HCT116 (cell line): ENCODE data around the gene MICALL2. TPM values are rescaled to one million over a fixed set of nuclear protein-coding genes. Genes with fewer than 3 reads are reported as not detected.

ENCODE experiments used
- ATAC-seq: fragments of 200-7000 bp; cut with Tn5 transposase; 2 replicates; pipeline ENCODE4 v1.9.1; 2020; ENCODE audit warnings: mild to moderate bottlenecking, moderate library complexity
- BruUV-seq: library from RNA; stranded (reverse); fragments of 400-500 nt; replicated peaks from 2 replicates; lab custom pipeline; 2021; lab: Mats Ljungman, UMichigan
- CTCF ChIA-PET: fragments of 300-600 bp; sonication (Branson Sonifier 250); formaldehyde crosslinking; loops from one replicate; lab custom pipeline; 2021; ENCODE audit warnings: antibody characterized with exemption; lab: Charles Lee
- POLR2A ChIA-PET: fragments of 300-600, 350-600 bp; sonication (Branson Sonifier 250); formaldehyde crosslinking; loops from one replicate; lab custom pipeline; 2021; ENCODE audit warnings: antibody characterized with exemption; lab: Charles Lee
- RAD21 ChIA-PET, 2 experiments: fragments of 300-600 bp; sonication (Branson Sonifier 250); formaldehyde crosslinking; loops; one replicate each; lab custom pipeline; 2023; ENCODE audit warnings: low total read pairs in 2 of 2; ENCODE audit not compliant: uncharacterized antibody in 2 of 2, unreplicated experiment in 2 of 2, low non-redundant PET in 1 of 2; lab: Charles Lee
- DNase-seq: peaks from one replicate; pipeline ENCODE4 v3.0.0-alpha.2; 2010; ENCODE audit warnings: low read depth, low spot score
- H2AFZ ChIP-seq: fragments of 200-600 bp; shearing (Covaris generic), sonication (generic); 2 replicates; pipeline ENCODE4 v1.6.1; 2017; ENCODE audit warnings: low read depth, mixed run types, mixed read lengths, antibody characterized with exemption, low read length; ENCODE audit not compliant: poor library complexity, severe bottlenecking
- H3K27ac ChIP-seq: 2 replicates; pipeline ENCODE4 v1.5.1; 2012; ENCODE audit warnings: low read depth, low read length
- H3K27me3 ChIP-seq: fragments of 200-600 bp; sonication (generic); 2 replicates; pipeline ENCODE4 v1.6.1; 2016; ENCODE audit warnings: mixed run types, low read length, mixed read lengths; ENCODE audit not compliant: insufficient read depth
- H3K36me3 ChIP-seq, 2 experiments: fragments of 200-500 bp in 1 of 2; fragments of 200-600 bp in 1 of 2; sonication (Bioruptor generic) in 1 of 2; sonication (generic) in 1 of 2; 2 replicates each; pipeline versions ENCODE4 v1.5.1 to v1.6.1; 2014 to 2016; ENCODE audit warnings: low read length in 2 of 2, inconsistent platforms in 1 of 2, mixed read lengths in 1 of 2, mixed run types in 1 of 2; ENCODE audit not compliant: insufficient read depth in 2 of 2, control insufficient read depth in 1 of 2
- H3K4me1 ChIP-seq, 2 experiments: fragments of 200-600 bp in 1 of 2; sonication (generic) in 1 of 2; 2 replicates each; pipeline versions ENCODE4 v1.5.1 to v1.6.1; 2012 to 2017; ENCODE audit warnings: low read length in 2 of 2, inconsistent platforms in 1 of 2, mild to moderate bottlenecking in 1 of 2, mixed read lengths in 1 of 2, mixed run types in 1 of 2, moderate library complexity in 1 of 2; ENCODE audit not compliant: insufficient read depth in 2 of 2, control insufficient read depth in 1 of 2
- H3K4me2 ChIP-seq: fragments of 200-600 bp; sonication (generic); 2 replicates; pipeline ENCODE4 v1.6.1; 2017; ENCODE audit warnings: mixed run types, low read length, mixed read lengths
- H3K4me3 ChIP-seq, 2 experiments: fragments of 200-600 bp in 1 of 2; sonication (generic) in 1 of 2; replicated peaks in 1 of 2; 2 replicates each; pipeline ENCODE4 v1.5.1; 2011 to 2016; ENCODE audit warnings: low read length in 2 of 2, control low read depth in 1 of 2, low read depth in 1 of 2, mild to moderate bottlenecking in 1 of 2, mixed read lengths in 1 of 2, mixed run types in 1 of 2
- H3K79me2 ChIP-seq: fragments of 200-600 bp; sonication (generic); 2 replicates; pipeline ENCODE4 v1.6.1; 2017; ENCODE audit warnings: mild to moderate bottlenecking, mixed run types, low read length, moderate library complexity, mixed read lengths; ENCODE audit not compliant: insufficient read depth
- H3K9ac ChIP-seq: fragments of 200-600 bp; sonication (generic); 2 replicates; pipeline ENCODE4 v1.6.1; 2016; ENCODE audit warnings: low read length, mixed read lengths
- H3K9me2 ChIP-seq: fragments of 200-600 bp; sonication (generic), shearing (Covaris generic); 2 replicates; pipeline ENCODE4 v1.6.1; 2017; ENCODE audit warnings: mixed run types, mild to moderate bottlenecking, moderate library complexity; ENCODE audit not compliant: insufficient read depth
- H3K9me3 ChIP-seq, 2 experiments: fragments of 200-500 bp in 1 of 2; fragments of 200-600 bp in 1 of 2; sonication (Bioruptor generic) in 1 of 2; sonication (generic) in 1 of 2; 2 replicates each; pipeline ENCODE4 v1.6.1; 2014 to 2017; ENCODE audit warnings: low read length in 2 of 2, mixed read lengths in 2 of 2, inconsistent platforms in 1 of 2, low read depth in 1 of 2, mild to moderate bottlenecking in 1 of 2, mixed run types in 1 of 2, moderate library complexity in 1 of 2; ENCODE audit not compliant: control insufficient read depth in 1 of 2, insufficient read depth in 1 of 2
- H4K20me1 ChIP-seq: fragments of 200-600 bp; sonication (generic), shearing (Covaris generic); 2 replicates; pipeline ENCODE4 v1.6.1; 2017; ENCODE audit warnings: mixed run types, mild to moderate bottlenecking, moderate library complexity; ENCODE audit not compliant: insufficient read depth
- CEBPB ChIP-seq: IDR thresholded peaks from 2 replicates; pipeline ENCODE4 v1.6.1; 2012; ENCODE audit warnings: low read depth
- EGR1 ChIP-seq: IDR thresholded peaks from 2 replicates; pipeline ENCODE4 v1.6.1; 2012; ENCODE audit warnings: low read depth
- EZH2 ChIP-seq: fragments of 200-600 bp; sonication (generic); IDR thresholded peaks from 2 replicates; pipeline ENCODE4 v1.6.1; 2017; ENCODE audit warnings: antibody characterized with exemption, mixed run types
- FOSL1 ChIP-seq: IDR thresholded peaks from 2 replicates; pipeline ENCODE4 v1.6.1; 2012; ENCODE audit warnings: low read depth
- POLR2AphosphoS5 ChIP-seq: IDR thresholded peaks from 2 replicates; pipeline ENCODE4 v1.6.1; 2011; ENCODE audit warnings: mild to moderate bottlenecking, low read depth, low read length, moderate library complexity
- RAD21 ChIP-seq: IDR thresholded peaks from 2 replicates; pipeline ENCODE4 v1.6.1; 2012; ENCODE audit warnings: low read depth, mild to moderate bottlenecking
- SIN3A ChIP-seq: IDR thresholded peaks from 2 replicates; pipeline ENCODE4 v1.6.1; 2012; ENCODE audit warnings: low read depth
- SRF ChIP-seq: IDR thresholded peaks from 2 replicates; pipeline ENCODE4 v1.6.1; 2012; ENCODE audit warnings: low read depth
- TCF7L2 ChIP-seq: IDR thresholded peaks from 2 replicates; pipeline ENCODE4 v1.7.0; 2011; ENCODE audit warnings: borderline replicate concordance, inconsistent platforms; ENCODE audit not compliant: insufficient read depth, insufficient read length; ENCODE audit errors: extremely low read depth
- ZFX ChIP-seq: fragments of 450-650 bp; IDR thresholded peaks from 2 replicates; pipeline ENCODE4 v1.6.1; 2017
- ZNF274 ChIP-seq: fragments of 200-500 bp; sonication (Bioruptor generic); IDR thresholded peaks from 2 replicates; pipeline ENCODE4 v1.6.1; 2014; ENCODE audit warnings: mild to moderate bottlenecking, low read depth, low read length, inconsistent platforms
- intact Hi-C: fragments of 100-400 bp; cut with micrococcal nuclease; formaldehyde crosslinking; loops from 2 replicates; pipeline ENCODE4 v1.10.0; 2022
- total RNA-seq: library from RNA; stranded (reverse); gene quantifications from one replicate; pipeline ENCODE4 v1.2.1, GENCODE V29; 2021; ENCODE audit not compliant: unreplicated experiment
- TF ChIP-seq, protein P1 (sequence below): IDR thresholded peaks from 2 replicates; pipeline ENCODE4 v1.6.1; 2012
- TF ChIP-seq, protein P2 (sequence below): IDR thresholded peaks from 2 replicates; pipeline ENCODE4 v1.6.1; 2012
- TF ChIP-seq, protein P3 (sequence below): IDR thresholded peaks from 2 replicates; pipeline ENCODE4 v1.6.1; 2012; ENCODE audit warnings: low read depth
- TF ChIP-seq, protein P4 (sequence below), 3 experiments: fragments of 200-600 bp in 1 of 3; sonication (generic) in 1 of 3; IDR thresholded peaks in 2 of 3; conservative IDR thresholded peaks in 1 of 3; 2 replicates each; pipeline ENCODE4 v1.5.1; 2012 to 2017; ENCODE audit warnings: low read depth in 2 of 3, low read length in 2 of 3, antibody characterized with exemption in 1 of 3, borderline replicate concordance in 1 of 3, control low read depth in 1 of 3, mild to moderate bottlenecking in 1 of 3, mixed read lengths in 1 of 3, mixed run types in 1 of 3, moderate library complexity in 1 of 3; ENCODE audit not compliant: insufficient read depth in 1 of 3
- TF ChIP-seq, protein P5 (sequence below): IDR thresholded peaks from 2 replicates; pipeline ENCODE4 v1.6.1; 2011; ENCODE audit warnings: mild to moderate bottlenecking, low read length, moderate library complexity; ENCODE audit not compliant: insufficient replicate concordance; ENCODE audit errors: extremely low read depth

Gene MICALL2
- total RNA-seq, 1 experiment from 2014 or later: 60.7 TPM

DNA sequence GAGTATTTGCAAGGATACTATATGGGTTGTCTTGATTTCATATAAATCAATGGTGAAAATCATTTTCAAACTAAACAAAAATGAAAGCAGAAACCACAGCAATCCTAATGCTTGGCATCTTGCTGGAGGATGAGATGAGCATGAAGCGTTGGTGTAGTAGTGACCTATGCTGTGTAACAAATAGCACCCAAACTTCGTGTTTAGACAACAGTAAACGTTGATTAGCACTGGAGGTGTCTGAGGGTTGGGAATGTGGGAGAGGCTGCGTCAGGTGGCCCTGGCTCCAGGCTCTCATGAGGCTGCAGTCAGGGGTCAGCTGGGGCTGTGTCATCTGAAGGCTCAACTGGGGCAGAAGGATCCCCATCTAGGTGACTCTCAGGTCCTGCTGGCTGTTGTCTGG is 67.8 kb downstream of the MICALL2 start:
- ATAC-seq: no peak
- H3K36me3 ChIP-seq: no peaks in the 10 kb centered on the region
- no peak overlapping the region for H2AFZ ChIP-seq
- ChIA-PET RAD21 (no interaction called here), POLR2A (no interaction called here), CTCF (no interaction called here)
- DNase-seq: no peak
- H3K4me2 ChIP-seq: no peak overlapping the region
- H3K9me3 ChIP-seq: peaks cover 3 to 7% of the 10 kb centered on the region in 2 experiments; a peak in 2 of 4 replicates
- H3K4me3 ChIP-seq: no peak overlapping the region
- no peaks in the 10 kb centered on the region for H3K9me2 ChIP-seq
- H3K9ac ChIP-seq: no peak overlapping the region
- no peaks in the 10 kb centered on the region for H3K27me3 ChIP-seq
- TF ChIP-seq POLR2AphosphoS5: no peak
- no peak for TF ChIP-seq EGR1
- no peak for TF ChIP-seq ZNF274
- TF ChIP-seq TCF7L2: no peak
- TF ChIP-seq SIN3A: no peak
- TF ChIP-seq, protein P1, sequence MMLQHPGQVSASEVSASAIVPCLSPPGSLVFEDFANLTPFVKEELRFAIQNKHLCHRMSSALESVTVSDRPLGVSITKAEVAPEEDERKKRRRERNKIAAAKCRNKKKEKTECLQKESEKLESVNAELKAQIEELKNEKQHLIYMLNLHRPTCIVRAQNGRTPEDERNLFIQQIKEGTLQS: no peak
- TF ChIP-seq, protein P2, sequence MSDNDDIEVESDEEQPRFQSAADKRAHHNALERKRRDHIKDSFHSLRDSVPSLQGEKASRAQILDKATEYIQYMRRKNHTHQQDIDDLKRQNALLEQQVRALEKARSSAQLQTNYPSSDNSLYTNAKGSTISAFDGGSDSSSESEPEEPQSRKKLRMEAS: no peak
- TF ChIP-seq FOSL1: no peak
- TF ChIP-seq, protein P3, sequence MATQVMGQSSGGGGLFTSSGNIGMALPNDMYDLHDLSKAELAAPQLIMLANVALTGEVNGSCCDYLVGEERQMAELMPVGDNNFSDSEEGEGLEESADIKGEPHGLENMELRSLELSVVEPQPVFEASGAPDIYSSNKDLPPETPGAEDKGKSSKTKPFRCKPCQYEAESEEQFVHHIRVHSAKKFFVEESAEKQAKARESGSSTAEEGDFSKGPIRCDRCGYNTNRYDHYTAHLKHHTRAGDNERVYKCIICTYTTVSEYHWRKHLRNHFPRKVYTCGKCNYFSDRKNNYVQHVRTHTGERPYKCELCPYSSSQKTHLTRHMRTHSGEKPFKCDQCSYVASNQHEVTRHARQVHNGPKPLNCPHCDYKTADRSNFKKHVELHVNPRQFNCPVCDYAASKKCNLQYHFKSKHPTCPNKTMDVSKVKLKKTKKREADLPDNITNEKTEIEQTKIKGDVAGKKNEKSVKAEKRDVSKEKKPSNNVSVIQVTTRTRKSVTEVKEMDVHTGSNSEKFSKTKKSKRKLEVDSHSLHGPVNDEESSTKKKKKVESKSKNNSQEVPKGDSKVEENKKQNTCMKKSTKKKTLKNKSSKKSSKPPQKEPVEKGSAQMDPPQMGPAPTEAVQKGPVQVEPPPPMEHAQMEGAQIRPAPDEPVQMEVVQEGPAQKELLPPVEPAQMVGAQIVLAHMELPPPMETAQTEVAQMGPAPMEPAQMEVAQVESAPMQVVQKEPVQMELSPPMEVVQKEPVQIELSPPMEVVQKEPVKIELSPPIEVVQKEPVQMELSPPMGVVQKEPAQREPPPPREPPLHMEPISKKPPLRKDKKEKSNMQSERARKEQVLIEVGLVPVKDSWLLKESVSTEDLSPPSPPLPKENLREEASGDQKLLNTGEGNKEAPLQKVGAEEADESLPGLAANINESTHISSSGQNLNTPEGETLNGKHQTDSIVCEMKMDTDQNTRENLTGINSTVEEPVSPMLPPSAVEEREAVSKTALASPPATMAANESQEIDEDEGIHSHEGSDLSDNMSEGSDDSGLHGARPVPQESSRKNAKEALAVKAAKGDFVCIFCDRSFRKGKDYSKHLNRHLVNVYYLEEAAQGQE: no peak
- TF ChIP-seq RAD21: no peak
- no peak for TF ChIP-seq CEBPB
- TF ChIP-seq, protein P4, sequence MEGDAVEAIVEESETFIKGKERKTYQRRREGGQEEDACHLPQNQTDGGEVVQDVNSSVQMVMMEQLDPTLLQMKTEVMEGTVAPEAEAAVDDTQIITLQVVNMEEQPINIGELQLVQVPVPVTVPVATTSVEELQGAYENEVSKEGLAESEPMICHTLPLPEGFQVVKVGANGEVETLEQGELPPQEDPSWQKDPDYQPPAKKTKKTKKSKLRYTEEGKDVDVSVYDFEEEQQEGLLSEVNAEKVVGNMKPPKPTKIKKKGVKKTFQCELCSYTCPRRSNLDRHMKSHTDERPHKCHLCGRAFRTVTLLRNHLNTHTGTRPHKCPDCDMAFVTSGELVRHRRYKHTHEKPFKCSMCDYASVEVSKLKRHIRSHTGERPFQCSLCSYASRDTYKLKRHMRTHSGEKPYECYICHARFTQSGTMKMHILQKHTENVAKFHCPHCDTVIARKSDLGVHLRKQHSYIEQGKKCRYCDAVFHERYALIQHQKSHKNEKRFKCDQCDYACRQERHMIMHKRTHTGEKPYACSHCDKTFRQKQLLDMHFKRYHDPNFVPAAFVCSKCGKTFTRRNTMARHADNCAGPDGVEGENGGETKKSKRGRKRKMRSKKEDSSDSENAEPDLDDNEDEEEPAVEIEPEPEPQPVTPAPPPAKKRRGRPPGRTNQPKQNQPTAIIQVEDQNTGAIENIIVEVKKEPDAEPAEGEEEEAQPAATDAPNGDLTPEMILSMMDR (IDR thresholded peaks at IDR 0.05 in 2 of 3, conservative IDR thresholded peaks at IDR 0.05 in 1 of 3; ENCODE audit: borderline replicate concordance in 1 of 3, insufficient read depth in 1 of 3, low read depth in 2 of 3, low read length in 2 of 3): no peak
- TF ChIP-seq ZFX: no peak
- TF ChIP-seq, protein P5, sequence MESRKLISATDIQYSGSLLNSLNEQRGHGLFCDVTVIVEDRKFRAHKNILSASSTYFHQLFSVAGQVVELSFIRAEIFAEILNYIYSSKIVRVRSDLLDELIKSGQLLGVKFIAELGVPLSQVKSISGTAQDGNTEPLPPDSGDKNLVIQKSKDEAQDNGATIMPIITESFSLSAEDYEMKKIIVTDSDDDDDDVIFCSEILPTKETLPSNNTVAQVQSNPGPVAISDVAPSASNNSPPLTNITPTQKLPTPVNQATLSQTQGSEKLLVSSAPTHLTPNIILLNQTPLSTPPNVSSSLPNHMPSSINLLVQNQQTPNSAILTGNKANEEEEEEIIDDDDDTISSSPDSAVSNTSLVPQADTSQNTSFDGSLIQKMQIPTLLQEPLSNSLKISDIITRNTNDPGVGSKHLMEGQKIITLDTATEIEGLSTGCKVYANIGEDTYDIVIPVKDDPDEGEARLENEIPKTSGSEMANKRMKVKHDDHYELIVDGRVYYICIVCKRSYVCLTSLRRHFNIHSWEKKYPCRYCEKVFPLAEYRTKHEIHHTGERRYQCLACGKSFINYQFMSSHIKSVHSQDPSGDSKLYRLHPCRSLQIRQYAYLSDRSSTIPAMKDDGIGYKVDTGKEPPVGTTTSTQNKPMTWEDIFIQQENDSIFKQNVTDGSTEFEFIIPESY: no peak
- TF ChIP-seq EZH2: no peak
- TF ChIP-seq SRF: no peak
- H3K27ac ChIP-seq: no peak overlapping the region
- no peaks in the 10 kb centered on the region for H3K79me2 ChIP-seq
- intact Hi-C loops: no loop called here
- no TSS peak for BruUV-seq
- no peaks in the 10 kb centered on the region for H4K20me1 ChIP-seq
- no peaks in the 10 kb centered on the region for H3K4me1 ChIP-seq
